Common myeloid progenitor, CD34-positive (primary cell): ENCODE measurements around the gene CAMTA1.

Source experiments
- CTCF ChIA-PET: fragments of 350-600 bp; sonication (Branson Sonifier 250); formaldehyde crosslinking; loops from one replicate; lab custom pipeline; 2021; ENCODE audit warnings: antibody characterized with exemption; lab: Charles Lee
- POLR2A ChIA-PET: fragments of 350-600 bp; sonication (Branson Sonifier 250); formaldehyde crosslinking; loops from one replicate; lab custom pipeline; 2021; ENCODE audit warnings: antibody characterized with exemption; lab: Charles Lee
- DNase-seq, 3 donors: peaks; one replicate each; pipeline versions ENCODE4 v3.0.0 to v3.0.0-alpha.2; 2013
- H3K27ac ChIP-seq, 2 experiments: 1 replicate in 1 of 2; 2 replicates in 1 of 2; pipeline ENCODE4 v1.7.0; 2013; ENCODE audit warnings: inconsistent platforms in 2 of 2, low read length in 2 of 2, mild to moderate bottlenecking in 2 of 2, low read depth in 1 of 2, moderate library complexity in 1 of 2; ENCODE audit not compliant: severe bottlenecking in 2 of 2, insufficient read depth in 1 of 2, poor library complexity in 1 of 2
- H3K27me3 ChIP-seq, 5 experiments: replicated peaks in 2 of 5; 1 replicate in 3 of 5; 2 replicates in 2 of 5; pipeline versions ENCODE4 v1.6.1 to v1.7.0; 2013; ENCODE audit warnings: low read length in 4 of 5, mild to moderate bottlenecking in 2 of 5, moderate library complexity in 2 of 5, inconsistent platforms in 1 of 5; ENCODE audit not compliant: insufficient read depth in 5 of 5, control insufficient read depth in 4 of 5
- H3K36me3 ChIP-seq, 4 experiments: 1 replicate in 2 of 4; 2 replicates in 2 of 4; pipeline versions ENCODE4 v1.6.1 to v1.7.0; 2013; ENCODE audit warnings: low read length in 3 of 4, control low read depth in 1 of 4, mild to moderate bottlenecking in 1 of 4; ENCODE audit not compliant: control insufficient read depth in 4 of 4, insufficient read depth in 4 of 4
- H3K4me1 ChIP-seq, 4 experiments: 1 replicate in 3 of 4; 2 replicates in 1 of 4; pipeline versions ENCODE4 v1.6.1 to v1.7.1; 2013; ENCODE audit warnings: low read length in 3 of 4, mild to moderate bottlenecking in 3 of 4, control low read depth in 1 of 4, inconsistent platforms in 1 of 4, moderate library complexity in 1 of 4; ENCODE audit not compliant: control insufficient read depth in 4 of 4, insufficient read depth in 4 of 4; ENCODE audit errors: control extremely low read depth in 1 of 4
- H3K4me3 ChIP-seq, 7 experiments: 1 replicate in 4 of 7; 2 replicates in 3 of 7; pipeline versions ENCODE4 v1.5.1 to v1.7.0; 2013; ENCODE audit warnings: mild to moderate bottlenecking in 7 of 7, low read length in 6 of 7, moderate library complexity in 6 of 7, inconsistent platforms in 2 of 7, low read depth in 2 of 7, control low read depth in 1 of 7; ENCODE audit not compliant: insufficient read depth in 4 of 7, control insufficient read depth in 1 of 7; ENCODE audit errors: extremely low read depth in 1 of 7
- H3K9me3 ChIP-seq, 5 experiments: 1 replicate in 4 of 5; 2 replicates in 1 of 5; pipeline versions ENCODE4 v1.6.1 to v1.7.1; 2013; ENCODE audit warnings: low read length in 4 of 5, mild to moderate bottlenecking in 2 of 5, inconsistent platforms in 1 of 5, low read depth in 1 of 5, moderate library complexity in 1 of 5; ENCODE audit not compliant: control insufficient read depth in 4 of 5, insufficient read depth in 2 of 5; ENCODE audit errors: control extremely low read depth in 1 of 5
- WGBS: methylation state at CpG from one replicate; pipeline ENCODE4 v1.1.5; 2013; ENCODE audit not compliant: insufficient coverage; 5-methylcytosine and 5-hydroxymethylcytosine counted together

Gene CAMTA1

DNA sequence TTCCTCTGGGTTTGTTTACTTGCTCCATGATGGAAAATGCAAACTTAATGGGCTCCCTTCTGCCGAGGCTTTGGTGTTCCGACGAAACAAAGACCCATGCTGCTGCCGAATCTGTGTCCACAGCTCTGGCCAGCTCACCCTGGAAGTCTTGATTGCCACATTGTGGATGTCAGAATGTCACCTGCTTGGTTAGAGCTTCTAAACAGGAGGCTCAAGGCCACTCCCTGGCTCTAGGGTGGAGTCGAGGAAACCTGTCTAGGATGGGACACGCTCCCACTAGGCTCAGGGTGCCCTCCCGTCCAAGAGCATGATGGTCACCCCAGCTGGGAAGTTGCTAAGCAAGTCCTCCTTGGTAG lies 706.5 kb downstream of the CAMTA1 start:
- WGBS = 85% methylated on average over 7 of the region's 7 CpGs
- CTCF ChIA-PET = no interaction called here
- DNase-seq = no peak
- Histone ChIP-seq H3K4me1 (no peaks in the 10 kb centered on the region), H3K27ac (no peak overlapping the region), H3K9me3 (no peaks in the 10 kb centered on the region), H3K27me3 (peaks cover 0 to 1% (median 0%) of the 10 kb centered on the region in 5 experiments), H3K36me3 (no peaks in the 10 kb centered on the region), H3K4me3 (no peak overlapping the region)
- POLR2A ChIA-PET = no interaction called here

DNA sequence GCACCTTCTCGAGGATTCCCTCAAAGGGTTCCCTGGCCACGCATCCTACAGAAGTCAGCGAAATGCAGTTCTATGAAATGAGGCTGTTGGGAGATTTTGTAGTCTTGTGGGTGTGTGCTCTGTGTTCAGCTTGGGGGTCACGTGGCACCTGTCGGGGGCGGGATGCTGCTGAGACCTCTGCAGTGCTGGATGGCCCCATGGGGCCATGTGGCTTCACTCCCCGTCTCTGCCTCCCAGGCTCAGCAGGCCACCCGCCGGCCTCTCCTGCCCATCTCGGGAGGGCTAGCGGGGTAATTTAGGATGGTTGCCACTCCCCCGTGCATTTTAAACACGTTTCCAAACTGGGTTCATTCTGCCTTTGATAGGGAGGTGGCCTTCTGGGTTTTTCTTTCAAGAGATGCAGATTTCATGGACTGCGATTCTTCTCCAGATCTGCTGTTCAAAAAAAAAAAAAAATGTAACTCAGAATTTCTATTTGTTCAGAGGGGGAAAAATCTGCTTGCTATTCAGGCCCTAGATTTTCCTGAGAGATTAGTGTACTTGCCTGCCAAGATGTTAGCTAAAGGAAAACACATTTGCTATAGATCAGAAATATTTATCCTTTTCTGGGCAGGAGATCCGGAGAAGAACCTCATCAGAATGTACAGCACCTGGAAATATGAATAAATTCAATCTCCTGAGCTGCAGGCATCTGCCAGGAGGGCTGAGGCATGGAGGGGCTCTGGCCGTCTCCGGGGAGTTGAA lies 708.6 kb downstream of the CAMTA1 start:
- ChIA-PET POLR2A (no interaction called here), CTCF (interaction anchor here (0.6 kb wide), 2 partner anchors 9 to 146 kb away, joined by 3 read pairs; no protein-coding TSS in a partner anchor)
- Histone ChIP-seq H3K9me3 (peaks cover 0 to 3% (median 0%) of the 10 kb centered on the region in 5 experiments), H3K27ac (no peak overlapping the region), H3K27me3 (peaks cover 0 to 1% (median 0%) of the 10 kb centered on the region in 5 experiments), H3K4me3 (no peak overlapping the region), H3K36me3 (no peaks in the 10 kb centered on the region), H3K4me1 (no peaks in the 10 kb centered on the region)
- no peak for DNase-seq
- WGBS = 98% methylated on average over 15 of the region's 17 CpGs

DNA sequence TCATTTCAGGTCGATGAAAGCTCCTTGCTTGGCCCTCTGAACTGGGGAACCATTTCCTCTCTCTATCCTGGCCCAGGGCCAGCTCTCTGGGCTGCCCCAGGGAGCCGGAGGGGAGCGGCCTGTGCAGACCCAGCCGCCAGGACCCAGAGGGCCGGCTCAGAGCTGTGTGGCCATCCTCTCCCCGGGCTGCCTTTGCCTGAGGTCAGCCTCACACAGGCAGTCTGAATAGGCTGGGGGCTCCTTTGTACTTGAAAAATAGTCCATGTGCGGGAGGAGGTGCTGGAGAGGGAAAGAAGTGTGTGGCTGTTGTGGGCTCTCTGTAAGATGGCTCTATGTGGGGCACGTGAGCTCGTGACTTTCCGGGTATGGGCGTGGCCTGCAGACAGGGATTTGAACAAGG lies 710.7 kb downstream of the CAMTA1 start:
- H3K4me3 ChIP-seq = no peak overlapping the region
- 83% methylated on average over 10 of the region's 11 CpGs for WGBS
- CTCF ChIA-PET = no interaction called here
- H3K9me3 ChIP-seq = peaks cover 0 to 6% (median 0%) of the 10 kb centered on the region in 5 experiments
- no peak for DNase-seq
- POLR2A ChIA-PET = no interaction called here
- no peaks in the 10 kb centered on the region for H3K4me1 ChIP-seq
- H3K36me3 ChIP-seq = no peaks in the 10 kb centered on the region
- H3K27me3 ChIP-seq = peaks cover 0 to 1% (median 0%) of the 10 kb centered on the region in 5 experiments
- H3K27ac ChIP-seq = no peak overlapping the region

DNA sequence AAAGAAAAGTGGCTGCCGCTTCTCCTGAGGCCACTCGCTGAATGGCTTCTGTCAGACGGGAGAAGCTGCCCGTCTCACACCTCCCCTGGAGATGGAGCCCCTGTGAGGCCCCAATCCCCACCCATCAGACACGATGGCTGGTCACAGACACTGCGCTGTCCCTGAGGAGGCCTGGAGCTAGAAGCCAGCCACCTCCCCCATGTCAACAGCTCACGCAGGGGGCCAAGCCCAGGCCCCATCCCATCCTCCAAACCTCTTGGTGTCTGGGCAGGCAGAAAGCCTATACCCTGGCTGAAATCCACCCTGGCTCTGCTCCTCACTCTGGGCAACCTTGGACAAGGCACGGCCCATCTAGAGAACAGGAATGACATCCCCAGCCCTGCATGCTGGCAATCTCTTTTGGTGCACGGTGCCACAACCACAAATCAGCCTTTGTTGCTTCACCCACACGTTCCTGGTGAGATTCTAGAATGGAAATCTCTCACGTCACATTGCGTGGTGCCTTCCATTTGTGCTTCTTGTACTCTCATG lies 711.9 kb downstream of the CAMTA1 start:
- no peak overlapping the region for H3K27ac ChIP-seq
- 97% methylated on average over 9 of the region's 12 CpGs for WGBS
- H3K4me3 ChIP-seq = no peak overlapping the region
- ChIA-PET CTCF (no interaction called here), POLR2A (no interaction called here)
- H3K27me3 ChIP-seq = peaks cover 0 to 1% (median 0%) of the 10 kb centered on the region in 5 experiments
- H3K4me1 ChIP-seq = no peaks in the 10 kb centered on the region
- no peak for DNase-seq
- H3K36me3 ChIP-seq = no peaks in the 10 kb centered on the region
- peaks cover 0 to 6% (median 0%) of the 10 kb centered on the region in 5 experiments for H3K9me3 ChIP-seq

DNA sequence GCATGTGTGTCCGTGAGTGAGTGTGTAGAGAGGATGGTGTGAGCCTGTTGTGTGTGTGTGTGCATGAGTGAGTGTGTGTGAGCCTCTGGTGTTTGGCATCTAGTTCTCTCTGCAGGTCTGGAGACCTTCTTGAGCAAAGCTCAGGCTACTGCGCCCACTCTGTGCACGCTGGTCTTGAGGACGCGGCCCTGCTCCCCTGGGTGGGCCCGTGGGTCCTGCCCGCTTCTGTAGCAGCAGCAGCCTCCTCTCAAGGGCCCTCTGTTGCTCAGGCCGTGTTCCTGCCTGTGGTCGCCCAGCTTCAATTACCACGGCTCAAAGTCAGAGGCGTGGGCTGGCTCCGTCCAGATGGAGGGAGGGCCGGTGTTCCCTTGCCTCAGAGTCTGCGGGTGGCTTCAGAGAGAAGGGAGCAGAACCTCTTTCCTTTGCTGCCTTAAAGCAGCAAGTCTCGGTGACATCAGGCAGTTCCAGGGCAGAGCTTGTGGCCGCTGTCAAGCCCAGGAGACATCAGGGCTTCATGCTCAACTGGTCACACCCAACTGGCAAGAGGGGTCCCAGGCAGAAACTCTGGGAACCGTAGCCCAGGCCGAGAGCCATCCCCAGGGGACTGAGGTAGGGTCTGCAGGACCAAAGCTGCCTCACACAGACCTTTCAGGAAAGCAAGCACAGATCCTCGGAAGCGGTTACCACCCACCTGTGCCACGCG lies 715.3 kb downstream of the CAMTA1 start:
- H3K9me3 ChIP-seq = peaks cover 0 to 6% (median 0%) of the 10 kb centered on the region in 5 experiments
- no peaks in the 10 kb centered on the region for H3K36me3 ChIP-seq
- DNase-seq = no peak
- POLR2A ChIA-PET = no interaction called here
- CTCF ChIA-PET = no interaction called here
- no peaks in the 10 kb centered on the region for H3K27me3 ChIP-seq
- H3K4me3 ChIP-seq = no peak overlapping the region
- 95% methylated on average over 21 of the region's 22 CpGs for WGBS
- no peak overlapping the region for H3K27ac ChIP-seq
- no peaks in the 10 kb centered on the region for H3K4me1 ChIP-seq

DNA sequence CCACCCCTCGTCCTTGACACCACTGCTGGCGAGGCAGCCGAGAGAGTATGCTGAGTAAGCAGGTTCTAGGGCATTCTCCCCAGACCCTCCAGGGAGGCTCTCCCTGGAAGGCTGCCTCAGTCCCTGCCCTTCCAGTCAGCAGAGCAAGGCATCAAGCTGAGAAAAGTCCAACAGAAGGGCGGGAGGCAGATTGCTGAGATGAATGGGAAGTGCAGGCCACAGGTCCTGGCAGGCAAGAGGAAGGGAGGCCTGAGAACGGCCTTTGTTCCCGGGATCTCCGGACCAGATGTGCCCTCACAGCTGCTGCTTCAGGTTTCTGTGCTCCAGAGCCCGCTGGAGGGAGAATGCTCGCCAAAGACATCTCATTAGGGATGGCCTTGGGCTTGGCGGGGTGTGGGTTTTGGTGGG lies 715.8 kb downstream of the CAMTA1 start:
- Histone ChIP-seq H3K27ac (no peak overlapping the region), H3K27me3 (no peaks in the 10 kb centered on the region), H3K36me3 (no peaks in the 10 kb centered on the region), H3K4me1 (no peaks in the 10 kb centered on the region), H3K4me3 (no peak overlapping the region), H3K9me3 (peaks cover 0 to 6% (median 0%) of the 10 kb centered on the region in 5 experiments)
- 88% methylated on average over 3 of the region's 10 CpGs for WGBS
- no peak for DNase-seq
- CTCF ChIA-PET = no interaction called here
- POLR2A ChIA-PET = no interaction called here
